Neural progenitor cell (in vitro differentiated cells): ENCODE results near the gene ADGRF1. TPM values are rescaled to one million over a fixed set of nuclear protein-coding genes. Genes with fewer than 3 reads are reported as not detected.

Source experiments
- DNase-seq: peaks from one replicate; pipeline ENCODE4 v3.0.0-alpha.2; 2016; ENCODE audit warnings: low spot score
- H2AFZ ChIP-seq: fragments of 200-600 bp; sonication (generic); replicated peaks from 2 replicates; pipeline ENCODE4 v1.6.1; 2016; ENCODE audit warnings: antibody characterized with exemption
- H3F3A ChIP-seq: fragments of 200-600 bp; sonication (generic); 2 replicates; pipeline ENCODE4 v1.6.1; 2016; ENCODE audit warnings: antibody characterized with exemption, low read depth
- H3K27ac ChIP-seq: fragments of 200-600 bp; sonication (generic); 2 replicates; pipeline ENCODE4 v1.5.1; 2016; ENCODE audit warnings: mild to moderate bottlenecking
- H3K27me3 ChIP-seq: fragments of 200-600 bp; sonication (generic); 2 replicates; pipeline ENCODE4 v1.6.1; 2016; ENCODE audit warnings: mild to moderate bottlenecking, moderate library complexity
- H3K36me3 ChIP-seq: fragments of 200-600 bp; sonication (generic); 2 replicates; pipeline ENCODE4 v1.5.1; 2016
- H3K4me1 ChIP-seq: fragments of 200-600 bp; sonication (generic); 2 replicates; pipeline ENCODE4 v1.6.1; 2016; ENCODE audit warnings: mixed run types
- H3K4me2 ChIP-seq: fragments of 200-600 bp; sonication (generic); 2 replicates; pipeline ENCODE4 v1.6.1; 2016
- H3K4me3 ChIP-seq: fragments of 200-600 bp; sonication (generic); 2 replicates; pipeline ENCODE4 v1.5.1; 2016
- H3K79me2 ChIP-seq: fragments of 200-600 bp; sonication (generic); 2 replicates; pipeline ENCODE4 v1.6.1; 2016; ENCODE audit warnings: low read depth
- H3K9ac ChIP-seq: fragments of 200-600 bp; sonication (generic); 2 replicates; pipeline ENCODE4 v1.6.1; 2016
- H3K9me3 ChIP-seq: fragments of 200-600 bp; sonication (generic); 2 replicates; pipeline ENCODE4 v1.5.1; 2016; ENCODE audit warnings: low read depth
- H4K20me1 ChIP-seq: fragments of 200-600 bp; sonication (generic); 2 replicates; pipeline ENCODE4 v1.6.1; 2016; ENCODE audit warnings: low read depth
- H3K27ac Mint-ChIP-seq: 3 replicates; pipeline ENCODE4 v1.8.0; 2021; ENCODE audit warnings: mixed read lengths
- H3K27me3 Mint-ChIP-seq: 2 replicates; pipeline ENCODE4 v1.8.0; 2022; ENCODE audit warnings: low read depth, mild to moderate bottlenecking, inconsistent platforms, moderate library complexity, mixed read lengths; ENCODE audit not compliant: insufficient read depth
- H3K36me3 Mint-ChIP-seq: 3 replicates; pipeline ENCODE4 v1.8.0; 2021; ENCODE audit warnings: mixed read lengths
- H3K4me1 Mint-ChIP-seq: 3 replicates; pipeline ENCODE4 v1.8.0; 2021; ENCODE audit warnings: mixed read lengths
- H3K4me3 Mint-ChIP-seq: 3 replicates; pipeline ENCODE4 v1.8.0; 2021; ENCODE audit warnings: mild to moderate bottlenecking, moderate library complexity, mixed read lengths
- H3K9me3 Mint-ChIP-seq: 3 replicates; pipeline ENCODE4 v1.8.0; 2020; ENCODE audit warnings: mixed read lengths
- EZH2 ChIP-seq: fragments of 200-600 bp; sonication (generic); IDR thresholded peaks from 2 replicates; pipeline ENCODE4 v1.6.1; 2017; ENCODE audit warnings: antibody characterized with exemption, mild to moderate bottlenecking, moderate library complexity
- EZH2phosphoT487 ChIP-seq: fragments of 200-600 bp; sonication (generic); IDR thresholded peaks from 2 replicates; pipeline ENCODE4 v1.6.1; 2017; ENCODE audit warnings: antibody characterized with exemption
- total RNA-seq: library from RNA; depleted of rRNA; stranded (reverse); fragments of >200 nt; gene quantifications from 2 replicates; pipeline ENCODE4 v1.2.3, GENCODE V29; 2015; ENCODE audit warnings: low replicate concordance
- TF ChIP-seq, protein P1 (sequence below): fragments of 200-600 bp; sonication (generic); IDR thresholded peaks from 2 replicates; pipeline ENCODE4 v1.5.1; 2017; ENCODE audit warnings: antibody characterized with exemption, mild to moderate bottlenecking

The ADGRF1 gene
- total RNA-seq, 1 donor from 2014 or later: not detected

GRCh38 chr6:46949632-46950280 lies 92.4 kb downstream of the ADGRF1 start:
- H3K79me2 ChIP-seq: no peaks in the 10 kb centered on the region
- H3K27me3 ChIP-seq: no peaks in the 10 kb centered on the region
- no peaks in the 10 kb centered on the region for H3K9me3 ChIP-seq
- H2AFZ ChIP-seq: no peak overlapping the region
- H3K4me2 ChIP-seq: no peak overlapping the region
- Mint-ChIP-seq H3K4me3 (no peak overlapping the region), H3K27ac (no peak overlapping the region), H3K27me3 (peaks cover 4% of the 10 kb centered on the region), H3K9me3 (no peaks in the 10 kb centered on the region), H3K36me3 (no peaks in the 10 kb centered on the region), H3K4me1 (no peaks in the 10 kb centered on the region)
- H3K4me1 ChIP-seq: no peaks in the 10 kb centered on the region
- no peaks in the 10 kb centered on the region for H3K36me3 ChIP-seq
- TF ChIP-seq EZH2 (no peak), EZH2phosphoT487 (no peak)
- TF ChIP-seq, protein P1, sequence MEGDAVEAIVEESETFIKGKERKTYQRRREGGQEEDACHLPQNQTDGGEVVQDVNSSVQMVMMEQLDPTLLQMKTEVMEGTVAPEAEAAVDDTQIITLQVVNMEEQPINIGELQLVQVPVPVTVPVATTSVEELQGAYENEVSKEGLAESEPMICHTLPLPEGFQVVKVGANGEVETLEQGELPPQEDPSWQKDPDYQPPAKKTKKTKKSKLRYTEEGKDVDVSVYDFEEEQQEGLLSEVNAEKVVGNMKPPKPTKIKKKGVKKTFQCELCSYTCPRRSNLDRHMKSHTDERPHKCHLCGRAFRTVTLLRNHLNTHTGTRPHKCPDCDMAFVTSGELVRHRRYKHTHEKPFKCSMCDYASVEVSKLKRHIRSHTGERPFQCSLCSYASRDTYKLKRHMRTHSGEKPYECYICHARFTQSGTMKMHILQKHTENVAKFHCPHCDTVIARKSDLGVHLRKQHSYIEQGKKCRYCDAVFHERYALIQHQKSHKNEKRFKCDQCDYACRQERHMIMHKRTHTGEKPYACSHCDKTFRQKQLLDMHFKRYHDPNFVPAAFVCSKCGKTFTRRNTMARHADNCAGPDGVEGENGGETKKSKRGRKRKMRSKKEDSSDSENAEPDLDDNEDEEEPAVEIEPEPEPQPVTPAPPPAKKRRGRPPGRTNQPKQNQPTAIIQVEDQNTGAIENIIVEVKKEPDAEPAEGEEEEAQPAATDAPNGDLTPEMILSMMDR: no peak
- no peak overlapping the region for H3K27ac ChIP-seq
- no peaks in the 10 kb centered on the region for H3F3A ChIP-seq
- H3K4me3 ChIP-seq: no peak overlapping the region
- no peak overlapping the region for H3K9ac ChIP-seq
- no peak for DNase-seq
- no peaks in the 10 kb centered on the region for H4K20me1 ChIP-seq

DNA sequence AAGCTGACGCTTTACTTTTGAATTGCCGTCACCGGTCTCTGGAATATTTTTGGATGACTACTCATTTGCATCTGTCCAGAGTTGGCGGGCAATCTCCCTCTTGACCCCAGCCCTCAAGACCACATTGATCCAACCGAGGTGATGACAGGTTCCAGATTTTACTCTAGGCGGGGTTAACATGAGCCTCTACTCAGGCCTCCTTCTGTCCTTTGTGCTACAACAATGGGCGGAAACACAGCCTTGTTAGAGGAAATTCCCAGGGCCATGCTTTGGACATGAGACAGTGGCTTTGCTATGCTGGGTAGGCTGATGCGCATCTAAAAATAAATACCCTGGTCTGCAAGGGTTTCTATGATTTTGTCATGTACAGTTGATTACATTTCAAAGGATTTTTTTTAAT lies 93.4 kb downstream of the ADGRF1 start:
- no peak overlapping the region for H3K27ac ChIP-seq
- H3K4me3 Mint-ChIP-seq: no peak overlapping the region
- H2AFZ ChIP-seq: no peak overlapping the region

More for the DNA sequence above, 93.4 kb downstream of the ADGRF1 start:
- no peaks in the 10 kb centered on the region for H3K9me3 ChIP-seq
- no peak for TF ChIP-seq EZH2
- Mint-ChIP-seq H3K36me3 (no peaks in the 10 kb centered on the region), H3K27ac (no peak overlapping the region), H3K9me3 (no peaks in the 10 kb centered on the region), H3K4me1 (no peaks in the 10 kb centered on the region), H3K27me3 (peaks cover 2% of the 10 kb centered on the region)
- H3K4me2 ChIP-seq: no peak overlapping the region
- H3K9ac ChIP-seq: no peak overlapping the region
- no peak overlapping the region for H3K4me3 ChIP-seq
- H3K4me1 ChIP-seq: no peaks in the 10 kb centered on the region
- no peaks in the 10 kb centered on the region for H3K36me3 ChIP-seq
- no peaks in the 10 kb centered on the region for H3K27me3 ChIP-seq
- H3K79me2 ChIP-seq: no peaks in the 10 kb centered on the region
- H3F3A ChIP-seq: no peaks in the 10 kb centered on the region
- DNase-seq: peak; percentile 49
- no peaks in the 10 kb centered on the region for H4K20me1 ChIP-seq

Other genes starting within 250 kb of the ADGRF1 start
- not detected in 2 replicates for gene MEP1A, start 248.9 kb downstream of the ADGRF1 start, total RNA-seq
- gene ADGRF5, start 120.4 kb downstream of the ADGRF1 start, total RNA-seq: not detected in 2 replicates